ENCODE data around the gene NKTR.
A peak's percentile ranks its signal among the peaks of the same experiment; 100 is the strongest.

Gene NKTR

GRCh38 chr3:42610976-42611375 lies 10.5 kb downstream of the NKTR start:
- peaks cover 21 to 37% of the 10 kb centered on the region in 2 donors for H3K36me3 Mint-ChIP-seq
- DNase-seq (no peak), ATAC-seq (replicated peaks) (no peak)
- peaks cover 16 to 56% of the 10 kb centered on the region in 2 donors for H3K4me1 Mint-ChIP-seq
- H3K27ac Mint-ChIP-seq, result no peak overlapping the region
- no peak overlapping the region for H3K4me3 Mint-ChIP-seq
- H3K27me3 Mint-ChIP-seq, result no peaks in the 10 kb centered on the region
- no peaks in the 10 kb centered on the region for H3K9me3 Mint-ChIP-seq

DNA sequence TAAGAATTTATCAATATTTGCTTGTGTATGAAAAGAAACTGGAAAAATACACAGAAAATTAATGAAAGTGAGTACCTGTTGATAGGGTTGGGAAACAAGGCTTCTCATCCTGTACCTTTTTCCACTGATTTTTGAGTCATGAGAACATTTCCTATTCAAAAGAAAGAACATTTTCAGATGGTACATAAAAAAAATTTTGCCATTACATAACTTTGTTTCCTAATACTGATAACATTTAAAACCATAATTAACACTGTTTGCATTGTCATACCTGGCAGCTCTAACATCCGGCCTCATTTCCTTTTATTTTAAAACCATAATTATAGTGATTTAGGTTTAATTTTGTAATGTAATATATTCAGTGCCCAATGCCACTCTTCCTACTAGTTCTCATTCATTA lies 11.7 kb downstream of the NKTR start:
- Mint-ChIP-seq H3K27me3 (no peaks in the 10 kb centered on the region), H3K27ac (no peak overlapping the region)
- no peak for ATAC-seq (replicated peaks)

GRCh38 chr3:42612928-42613327 lies 12.4 kb downstream of the NKTR start:
- H3K36me3 Mint-ChIP-seq, result peaks cover 20 to 30% of the 10 kb centered on the region in 2 donors
- H3K27ac Mint-ChIP-seq, result no peak overlapping the region
- no peaks in the 10 kb centered on the region for H3K9me3 Mint-ChIP-seq
- no peak for DNase-seq
- H3K4me3 Mint-ChIP-seq, result no peak overlapping the region
- peaks cover 16 to 54% of the 10 kb centered on the region in 2 donors for H3K4me1 Mint-ChIP-seq
- no peaks in the 10 kb centered on the region for H3K27me3 Mint-ChIP-seq
- ATAC-seq (replicated peaks), result peak; percentile 69 to 90

More for the DNA sequence above, 11.7 kb downstream of the NKTR start:
- no peaks in the 10 kb centered on the region for H3K9me3 Mint-ChIP-seq
- H3K4me3 Mint-ChIP-seq, result no peak overlapping the region
- DNase-seq, result no peak
- H3K36me3 Mint-ChIP-seq, result peaks cover 22 to 34% of the 10 kb centered on the region in 2 donors
- peaks cover 16 to 58% of the 10 kb centered on the region in 2 donors for H3K4me1 Mint-ChIP-seq

DNA sequence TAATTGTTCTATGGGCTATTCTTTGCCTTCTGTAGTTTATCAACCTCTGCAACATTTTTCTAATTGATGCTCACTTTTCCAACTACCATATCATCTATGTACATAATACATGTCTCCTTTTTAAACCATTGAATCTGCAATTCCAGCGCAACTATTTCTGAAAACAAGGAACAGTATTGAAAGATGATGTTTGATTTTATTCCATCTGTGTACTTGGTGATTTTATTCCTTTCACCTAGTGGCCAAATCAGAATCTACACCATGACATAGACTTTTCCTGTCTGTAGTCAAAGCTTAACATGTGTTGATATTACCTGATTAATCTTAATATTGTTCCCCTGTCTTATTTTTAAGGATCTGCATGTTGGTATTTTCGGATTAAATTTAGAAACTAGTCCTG lies 13.0 kb downstream of the NKTR start:
- H3K9me3 Mint-ChIP-seq, result no peaks in the 10 kb centered on the region
- no peak overlapping the region for H3K4me3 Mint-ChIP-seq
- peaks cover 20 to 30% of the 10 kb centered on the region in 2 donors for H3K36me3 Mint-ChIP-seq
- ATAC-seq (replicated peaks), result no peak
- DNase-seq, result no peak
- H3K27me3 Mint-ChIP-seq, result no peaks in the 10 kb centered on the region
- H3K4me1 Mint-ChIP-seq, result peaks cover 16 to 51% of the 10 kb centered on the region in 2 donors
- H3K27ac Mint-ChIP-seq, result no peak overlapping the region

GRCh38 chr3:42631620-42632019 lies 31.1 kb downstream of the NKTR start:
- Mint-ChIP-seq H3K27me3 (no peaks in the 10 kb centered on the region), H3K4me1 (peaks cover 2 to 5% of the 10 kb centered on the region in 2 donors), H3K9me3 (no peaks in the 10 kb centered on the region), H3K4me3 (no peak overlapping the region), H3K27ac (no peak overlapping the region), H3K36me3 (peaks cover 24 to 46% of the 10 kb centered on the region in 2 donors)
- ATAC-seq (replicated peaks), result no peak
- DNase-seq, result no peak

DNA sequence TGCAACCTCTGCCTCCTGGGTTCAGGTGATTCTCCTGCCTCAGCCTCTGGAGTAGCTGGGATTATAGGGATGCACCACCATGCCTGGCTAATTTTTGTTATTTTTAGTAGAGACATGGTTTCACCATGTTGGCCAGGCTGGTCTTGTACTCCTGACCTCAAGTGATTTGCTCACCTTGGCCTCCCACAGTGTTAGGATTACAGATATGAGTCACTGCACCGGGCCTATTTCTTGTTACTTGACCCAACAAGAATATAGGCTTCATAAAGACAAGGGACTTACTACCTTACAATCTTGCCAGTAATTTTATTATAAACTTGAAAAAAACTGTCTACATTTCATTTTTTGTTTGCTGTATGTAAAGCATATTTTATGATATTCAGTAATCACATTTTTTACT lies 31.7 kb downstream of the NKTR start:
- no peaks in the 10 kb centered on the region for H3K9me3 Mint-ChIP-seq
- H3K36me3 Mint-ChIP-seq, result peaks cover 24 to 45% of the 10 kb centered on the region in 2 donors
- DNase-seq (no peak), ATAC-seq (replicated peaks) (no peak)
- H3K27me3 Mint-ChIP-seq, result no peaks in the 10 kb centered on the region
- no peak overlapping the region for H3K27ac Mint-ChIP-seq
- H3K4me3 Mint-ChIP-seq, result no peak overlapping the region
- peaks cover 2 to 3% of the 10 kb centered on the region in 2 donors for H3K4me1 Mint-ChIP-seq

DNA sequence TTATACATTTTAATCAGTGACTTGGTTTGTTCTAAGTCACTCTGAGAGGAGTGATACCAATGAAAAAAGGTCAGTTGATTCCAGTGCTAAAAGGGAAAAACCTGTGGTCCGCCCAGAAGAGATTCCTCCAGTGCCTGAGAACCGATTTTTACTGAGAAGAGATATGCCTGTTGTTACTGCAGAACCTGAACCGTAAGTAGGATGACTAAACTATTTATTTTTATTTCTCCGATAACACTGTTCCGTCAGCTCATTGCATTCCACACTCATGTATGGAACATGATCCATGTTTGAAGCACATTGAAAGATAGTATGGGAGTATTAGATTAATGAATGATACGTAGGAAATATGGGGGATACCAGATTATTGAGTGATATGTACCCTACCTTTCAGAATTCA lies 33.1 kb downstream of the NKTR start:
- Mint-ChIP-seq H3K36me3 (peaks cover 24 to 41% of the 10 kb centered on the region in 2 donors), H3K27ac (no peak overlapping the region), H3K9me3 (no peaks in the 10 kb centered on the region), H3K27me3 (no peaks in the 10 kb centered on the region), H3K4me1 (peaks cover 0 to 2% of the 10 kb centered on the region in 2 donors), H3K4me3 (no peak overlapping the region)
- ATAC-seq (replicated peaks) (no peak), DNase-seq (no peak)

- Mint-ChIP-seq H3K27ac (no peak overlapping the region), H3K36me3 (peaks cover 19 to 36% of the 10 kb centered on the region in 2 donors), H3K4me3 (no peak overlapping the region), H3K4me1 (peaks cover 0 to 2% of the 10 kb centered on the region in 2 donors), H3K9me3 (no peaks in the 10 kb centered on the region), H3K27me3 (no peaks in the 10 kb centered on the region)
- DNase-seq (no peak), ATAC-seq (replicated peaks) (peak; percentile 86 to 97)
Observed at GRCh38 chr3:42635111-42635510, 34.6 kb downstream of the NKTR start.

DNA sequence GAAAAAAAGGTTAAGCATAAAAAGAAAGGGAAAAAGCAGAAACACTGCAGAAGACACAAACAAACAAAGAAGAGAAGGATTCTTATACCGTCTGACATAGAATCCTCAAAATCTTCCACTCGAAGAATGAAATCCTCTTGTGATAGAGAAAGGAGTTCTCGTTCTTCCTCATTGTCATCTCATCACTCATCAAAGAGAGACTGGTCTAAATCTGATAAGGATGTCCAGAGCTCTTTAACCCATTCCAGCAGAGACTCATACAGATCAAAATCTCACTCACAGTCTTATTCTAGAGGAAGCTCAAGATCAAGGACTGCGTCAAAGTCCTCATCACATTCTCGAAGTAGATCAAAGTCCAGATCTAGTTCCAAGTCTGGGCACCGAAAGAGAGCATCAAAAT lies 36.5 kb downstream of the NKTR start:
- Mint-ChIP-seq H3K4me1 (peaks cover 0 to 2% of the 10 kb centered on the region in 2 donors), H3K36me3 (peaks cover 22 to 31% of the 10 kb centered on the region in 2 donors), H3K4me3 (no peak overlapping the region), H3K27ac (no peak overlapping the region), H3K9me3 (no peaks in the 10 kb centered on the region), H3K27me3 (no peaks in the 10 kb centered on the region)
- ATAC-seq (replicated peaks) (no peak), DNase-seq (no peak)

DNA sequence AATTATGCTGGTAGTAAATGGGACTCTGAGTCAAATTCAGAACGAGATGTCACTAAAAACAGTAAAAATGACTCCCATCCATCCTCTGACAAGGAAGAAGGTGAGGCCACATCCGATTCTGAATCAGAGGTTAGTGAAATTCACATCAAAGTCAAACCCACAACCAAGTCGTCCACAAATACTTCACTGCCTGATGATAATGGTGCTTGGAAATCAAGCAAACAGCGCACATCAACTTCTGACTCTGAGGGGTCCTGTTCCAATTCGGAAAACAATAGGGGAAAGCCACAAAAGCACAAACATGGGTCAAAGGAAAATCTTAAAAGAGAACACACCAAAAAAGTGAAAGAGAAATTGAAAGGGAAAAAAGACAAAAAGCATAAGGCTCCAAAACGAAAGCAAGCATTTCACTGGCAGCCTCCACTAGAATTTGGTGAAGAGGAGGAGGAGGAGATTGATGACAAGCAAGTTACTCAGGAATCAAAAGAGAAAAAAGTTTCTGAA lies 37.9 kb downstream of the NKTR start:
- no peaks in the 10 kb centered on the region for H3K9me3 Mint-ChIP-seq
- no peak for DNase-seq
- peaks cover 0 to 2% of the 10 kb centered on the region in 2 donors for H3K4me1 Mint-ChIP-seq
- H3K4me3 Mint-ChIP-seq, result no peak overlapping the region
- H3K36me3 Mint-ChIP-seq, result peaks cover 20 to 31% of the 10 kb centered on the region in 2 donors
- H3K27me3 Mint-ChIP-seq, result no peaks in the 10 kb centered on the region
- H3K27ac Mint-ChIP-seq, result no peak overlapping the region
- no peak for ATAC-seq (replicated peaks)

DNA sequence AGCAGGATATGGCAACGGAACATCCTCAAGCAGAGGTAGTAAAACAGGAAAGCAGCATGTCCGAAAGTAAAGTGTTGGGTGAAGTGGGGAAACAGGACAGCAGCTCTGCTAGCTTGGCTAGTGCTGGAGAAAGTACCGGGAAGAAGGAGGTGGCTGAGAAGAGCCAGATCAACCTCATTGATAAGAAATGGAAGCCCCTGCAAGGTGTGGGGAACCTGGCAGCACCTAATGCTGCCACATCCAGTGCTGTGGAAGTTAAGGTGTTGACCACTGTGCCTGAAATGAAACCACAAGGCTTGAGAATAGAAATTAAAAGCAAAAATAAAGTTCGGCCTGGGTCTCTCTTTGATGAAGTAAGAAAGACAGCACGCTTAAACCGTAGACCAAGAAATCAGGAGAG lies 38.7 kb downstream of the NKTR start:
- no peak for ATAC-seq (replicated peaks)
- Mint-ChIP-seq H3K4me1 (no peaks in the 10 kb centered on the region), H3K4me3 (no peak overlapping the region), H3K9me3 (no peaks in the 10 kb centered on the region), H3K27me3 (no peaks in the 10 kb centered on the region), H3K36me3 (peaks cover 18 to 28% of the 10 kb centered on the region in 2 donors), H3K27ac (no peak overlapping the region)
- no peak for DNase-seq

DNA sequence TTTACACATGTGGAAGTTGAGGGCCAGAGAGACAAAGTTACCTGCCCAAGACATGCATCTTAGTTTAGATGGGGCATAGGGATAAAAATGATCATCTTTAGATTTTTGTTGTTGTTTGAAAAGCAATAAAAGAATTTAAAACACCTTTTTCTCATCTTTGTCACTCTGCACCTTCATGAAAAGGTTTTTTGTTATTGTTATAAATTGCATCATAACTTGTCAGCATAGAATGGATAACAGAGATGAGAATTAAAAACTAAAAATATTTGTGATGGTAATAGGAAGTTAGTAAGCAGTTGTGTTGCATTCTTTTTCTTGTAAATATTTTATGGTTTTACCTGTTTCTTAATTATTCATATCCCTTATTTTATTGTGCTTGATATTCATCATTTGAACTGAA lies 39.6 kb downstream of the NKTR start:
- no peaks in the 10 kb centered on the region for H3K27me3 Mint-ChIP-seq
- ATAC-seq (replicated peaks) (no peak), DNase-seq (no peak)
- H3K4me3 Mint-ChIP-seq, result no peak overlapping the region
- H3K36me3 Mint-ChIP-seq, result peaks cover 25 to 34% of the 10 kb centered on the region in 2 donors
- H3K4me1 Mint-ChIP-seq, result no peaks in the 10 kb centered on the region
- no peaks in the 10 kb centered on the region for H3K9me3 Mint-ChIP-seq
- H3K27ac Mint-ChIP-seq, result no peak overlapping the region

- H3K4me1 Mint-ChIP-seq, result no peaks in the 10 kb centered on the region
- DNase-seq (no peak), ATAC-seq (replicated peaks) (no peak)
- no peak overlapping the region for H3K27ac Mint-ChIP-seq
- peaks cover 29 to 35% of the 10 kb centered on the region in 2 donors for H3K36me3 Mint-ChIP-seq
- no peaks in the 10 kb centered on the region for H3K27me3 Mint-ChIP-seq
- no peak overlapping the region for H3K4me3 Mint-ChIP-seq
- no peaks in the 10 kb centered on the region for H3K9me3 Mint-ChIP-seq
Observed at GRCh38 chr3:42640771-42641370, 40.4 kb downstream of the NKTR start.

- Mint-ChIP-seq H3K27me3 (peaks cover 10 to 12% of the 10 kb centered on the region in 2 donors), H3K4me1 (peaks cover 10 to 16% of the 10 kb centered on the region in 2 donors), H3K4me3 (no peak overlapping the region), H3K36me3 (peaks cover 33 to 40% of the 10 kb centered on the region in 2 donors), H3K9me3 (no peaks in the 10 kb centered on the region), H3K27ac (no peak overlapping the region)
- DNase-seq, result no peak
- no peak for ATAC-seq (replicated peaks)
Observed at GRCh38 chr3:42647821-42648459, 47.5 kb downstream of the NKTR start.

- no peak for DNase-seq
- Mint-ChIP-seq H3K27ac (no peak overlapping the region), H3K4me3 (no peak overlapping the region), H3K36me3 (peaks cover 29 to 36% of the 10 kb centered on the region in 2 donors), H3K27me3 (peaks cover 20 to 22% of the 10 kb centered on the region in 2 donors), H3K9me3 (no peaks in the 10 kb centered on the region), H3K4me1 (peaks cover 15 to 27% of the 10 kb centered on the region in 2 donors)
- no peak for ATAC-seq (replicated peaks)
Observed at GRCh38 chr3:42649006-42649405, 48.5 kb downstream of the NKTR start.

Data from stimulated activated naive B cell treated with anti-CD40 and anti-IgM and Interleukin-4, amounts not matched to agents 10 μg/mL and 1 μg/mL and 100 μg/mL, for 72 hours (primary cell).